Measurements from ENCODE around the gene SP100. TPM values are rescaled to one million over a fixed set of nuclear protein-coding genes. Genes with fewer than 3 reads are reported as not detected.

Gene SP100
- total RNA-seq, 2 donors from 2014 or later: 0.11 to 0.70 TPM

- Histone ChIP-seq H3K36me3 (ENCODE audit: control insufficient read depth, insufficient read depth, low read length) (no peaks in the 10 kb centered on the region), H3K27ac (ENCODE audit: low read depth, low read length) (no peak overlapping the region), H3K9me3 (ENCODE audit: control insufficient read depth, low read length) (no peaks in the 10 kb centered on the region), H3K9ac (ENCODE audit: extremely low read depth, low read length, poor library complexity, severe bottlenecking) (no peak overlapping the region), H3K4me1 (ENCODE audit: control insufficient read depth, insufficient read depth, low read length) (no peaks in the 10 kb centered on the region), H3K4me3 (ENCODE audit: low read length) (no peak overlapping the region), H3K27me3 (ENCODE audit: control insufficient read depth, insufficient read depth, low read length, poor library complexity, severe bottlenecking) (no peaks in the 10 kb centered on the region)
- no peak for DNase-seq
- TF ChIP-seq, protein P1, sequence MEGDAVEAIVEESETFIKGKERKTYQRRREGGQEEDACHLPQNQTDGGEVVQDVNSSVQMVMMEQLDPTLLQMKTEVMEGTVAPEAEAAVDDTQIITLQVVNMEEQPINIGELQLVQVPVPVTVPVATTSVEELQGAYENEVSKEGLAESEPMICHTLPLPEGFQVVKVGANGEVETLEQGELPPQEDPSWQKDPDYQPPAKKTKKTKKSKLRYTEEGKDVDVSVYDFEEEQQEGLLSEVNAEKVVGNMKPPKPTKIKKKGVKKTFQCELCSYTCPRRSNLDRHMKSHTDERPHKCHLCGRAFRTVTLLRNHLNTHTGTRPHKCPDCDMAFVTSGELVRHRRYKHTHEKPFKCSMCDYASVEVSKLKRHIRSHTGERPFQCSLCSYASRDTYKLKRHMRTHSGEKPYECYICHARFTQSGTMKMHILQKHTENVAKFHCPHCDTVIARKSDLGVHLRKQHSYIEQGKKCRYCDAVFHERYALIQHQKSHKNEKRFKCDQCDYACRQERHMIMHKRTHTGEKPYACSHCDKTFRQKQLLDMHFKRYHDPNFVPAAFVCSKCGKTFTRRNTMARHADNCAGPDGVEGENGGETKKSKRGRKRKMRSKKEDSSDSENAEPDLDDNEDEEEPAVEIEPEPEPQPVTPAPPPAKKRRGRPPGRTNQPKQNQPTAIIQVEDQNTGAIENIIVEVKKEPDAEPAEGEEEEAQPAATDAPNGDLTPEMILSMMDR (conservative IDR thresholded peaks at IDR 0.05): no peak
- WGBS, 2 experiments (ENCODE audit: insufficient coverage in 1 of 2, insufficient read length in 1 of 2): 84 to 100% methylated on average over 2 to 4 of the region's 4 CpGs
- no peaks in the 10 kb centered on the region for H3K27me3 Mint-ChIP-seq (ENCODE audit: insufficient read depth)
- H3K36me3 Mint-ChIP-seq (ENCODE audit: low read depth): no peaks in the 10 kb centered on the region
- H3K4me3 Mint-ChIP-seq: no peak overlapping the region
- H3K27ac Mint-ChIP-seq: no peak overlapping the region
- H3K9me3 Mint-ChIP-seq: no peaks in the 10 kb centered on the region
- peaks cover 5% of the 10 kb centered on the region for H3K4me1 Mint-ChIP-seq
These were observed 6.1 kb downstream of the SP100 start for GRCh38 chr2:230422149-230422548.

DNA sequence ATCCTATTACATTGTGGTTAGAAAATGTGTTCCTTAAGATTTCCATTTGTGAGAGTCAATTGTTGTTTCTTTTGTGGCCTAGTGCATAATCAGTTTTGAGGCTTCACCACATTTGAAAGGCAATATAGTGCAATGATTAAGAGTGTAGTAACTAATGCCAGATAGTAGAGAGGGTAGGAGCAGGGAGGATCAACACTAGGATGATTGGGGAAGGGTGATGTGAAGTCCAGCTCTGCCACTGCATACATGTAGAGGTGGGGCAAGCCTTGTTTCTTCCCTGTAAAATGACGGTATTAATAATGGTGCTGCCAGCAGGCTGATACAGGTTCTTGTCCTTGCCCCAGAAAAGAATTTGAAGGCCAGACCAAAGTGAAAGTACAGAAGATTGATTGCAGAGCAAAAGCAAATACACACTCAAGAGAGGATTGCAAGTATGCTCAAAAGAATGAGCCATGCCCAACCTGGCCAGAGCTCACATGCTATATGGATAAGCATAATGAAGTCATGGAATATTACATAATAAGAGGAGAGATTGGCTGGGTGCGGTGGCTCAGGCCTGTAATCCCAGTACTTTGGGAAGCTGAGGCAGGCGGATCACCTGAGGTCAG is 8.0 kb downstream of the SP100 start:
- DNase-seq: no peak
- Mint-ChIP-seq H3K4me1 (peaks cover 5% of the 10 kb centered on the region), H3K36me3 (ENCODE audit: low read depth) (no peaks in the 10 kb centered on the region), H3K27me3 (ENCODE audit: insufficient read depth) (no peaks in the 10 kb centered on the region), H3K4me3 (no peak overlapping the region), H3K9me3 (peaks cover 2% of the 10 kb centered on the region), H3K27ac (no peak overlapping the region)
- Histone ChIP-seq H3K4me3 (ENCODE audit: low read length) (no peak overlapping the region), H3K36me3 (ENCODE audit: control insufficient read depth, insufficient read depth, low read length) (no peaks in the 10 kb centered on the region), H3K27ac (ENCODE audit: low read depth, low read length) (no peak overlapping the region), H3K9me3 (ENCODE audit: control insufficient read depth, low read length) (no peaks in the 10 kb centered on the region), H3K9ac (ENCODE audit: extremely low read depth, low read length, poor library complexity, severe bottlenecking) (no peak overlapping the region), H3K4me1 (ENCODE audit: control insufficient read depth, insufficient read depth, low read length) (no peaks in the 10 kb centered on the region), H3K27me3 (ENCODE audit: control insufficient read depth, insufficient read depth, low read length, poor library complexity, severe bottlenecking) (no peaks in the 10 kb centered on the region)
- WGBS, 2 experiments (ENCODE audit: insufficient coverage in 1 of 2, insufficient read length in 1 of 2): 98 to 100% methylated on average over 2 to 3 of the region's 3 CpGs
- TF ChIP-seq, protein P1 (conservative IDR thresholded peaks at IDR 0.05): no peak

DNA sequence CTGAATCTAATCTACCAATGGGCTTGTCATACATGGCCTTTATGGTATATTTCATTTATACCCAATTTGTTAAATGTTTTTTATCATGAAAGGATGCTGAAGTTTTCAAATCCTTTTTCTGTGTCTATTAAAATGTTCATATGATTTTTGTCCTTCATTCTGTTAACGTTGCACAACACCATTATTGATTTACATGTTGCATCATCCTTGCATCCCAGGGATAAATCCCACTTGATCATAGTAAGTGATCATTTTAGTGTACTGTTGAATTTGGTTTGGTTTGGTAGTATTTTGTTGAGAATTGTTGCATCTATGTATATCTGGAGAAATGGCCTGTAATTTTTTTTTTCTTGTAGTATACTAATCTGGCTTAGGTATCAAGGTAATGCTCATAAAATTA is 9.4 kb downstream of the SP100 start:
- Mint-ChIP-seq H3K9me3 (peaks cover 6% of the 10 kb centered on the region), H3K36me3 (ENCODE audit: low read depth) (no peaks in the 10 kb centered on the region), H3K4me3 (no peak overlapping the region), H3K27me3 (ENCODE audit: insufficient read depth) (no peaks in the 10 kb centered on the region), H3K4me1 (peaks cover 5% of the 10 kb centered on the region), H3K27ac (no peak overlapping the region)
- DNase-seq: no peak
- Histone ChIP-seq H3K36me3 (ENCODE audit: control insufficient read depth, insufficient read depth, low read length) (no peaks in the 10 kb centered on the region), H3K4me1 (ENCODE audit: control insufficient read depth, insufficient read depth, low read length) (no peaks in the 10 kb centered on the region), H3K9ac (ENCODE audit: extremely low read depth, low read length, poor library complexity, severe bottlenecking) (no peak overlapping the region), H3K9me3 (ENCODE audit: control insufficient read depth, low read length) (no peaks in the 10 kb centered on the region), H3K27ac (ENCODE audit: low read depth, low read length) (no peak overlapping the region), H3K27me3 (ENCODE audit: control insufficient read depth, insufficient read depth, low read length, poor library complexity, severe bottlenecking) (no peaks in the 10 kb centered on the region), H3K4me3 (ENCODE audit: low read length) (no peak overlapping the region)
- TF ChIP-seq, protein P1 (conservative IDR thresholded peaks at IDR 0.05): no peak
- WGBS, 2 experiments (ENCODE audit: insufficient coverage in 1 of 2, insufficient read length in 1 of 2): 100% methylated on average over 1 of the region's 1 CpG; no CpG with 5 or more reads in 1 of the 2 experiments

All from endodermal cell (in vitro differentiated cells).